ELF-1 (cell line): Measurements from ENCODE around the gene DLL3.

Source experiments
- DNase-seq: peaks from one replicate; pipeline ENCODE4 v3.0.0-alpha.2; 2016; ENCODE audit warnings: low read depth, low spot score

The DLL3 gene

GRCh38 chr19:39554701-39555311 lies 56.1 kb downstream of the DLL3 start:
- DNase-seq = no peak

- no peak for DNase-seq
Measured at GRCh38 chr19:39555883-39556282, 57.1 kb downstream of the DLL3 start.
